ENCODE data around the gene C9orf85. TPM values are rescaled to one million over a fixed set of nuclear protein-coding genes. Genes with fewer than 3 reads are reported as not detected.
A peak's percentile ranks its signal among the peaks of the same experiment; 100 is the strongest.

The C9orf85 gene
- total RNA-seq, 2 experiments from 2014 or later = 11.0 to 11.6 TPM

- Mint-ChIP-seq H3K27me3 (no peaks in the 10 kb centered on the region), H3K4me1 (peaks cover 61% of the 10 kb centered on the region), H3K36me3 (ENCODE audit: low read depth) (peaks cover 23% of the 10 kb centered on the region), H3K4me3 (peak overlapping the region; percentile 99), H3K9me3 (no peaks in the 10 kb centered on the region), H3K27ac (peak overlapping the region; percentile 86)
- ChIA-PET POLR2A (no interaction called here), CTCF (interaction anchor here (1.1 to 1.8 kb wide), 3 partner anchors 14 to 122 kb away, joined by 3 to 6 read pairs (median 3); no protein-coding TSS in a partner anchor)
- DNase-seq = peak; percentile 31
Measured at GRCh38 chr9:71909887-71910649, 1.4 kb upstream of the C9orf85 start.

- Mint-ChIP-seq H3K27ac (peak overlapping the region; percentile 97), H3K36me3 (ENCODE audit: low read depth) (peaks cover 19% of the 10 kb centered on the region), H3K4me1 (peaks cover 61% of the 10 kb centered on the region), H3K27me3 (no peaks in the 10 kb centered on the region), H3K9me3 (no peaks in the 10 kb centered on the region), H3K4me3 (peak overlapping the region; percentile 99)
- CTCF ChIA-PET = interaction anchor here (1.1 to 1.8 kb wide), 4 partner anchors 13 to 121 kb away, joined by 3 to 6 read pairs (median 3); no protein-coding TSS in a partner anchor
- no peak for DNase-seq
- POLR2A ChIA-PET = interaction anchor here (0.7 kb wide), 1 partner anchor 15 kb away, joined by 3 read pairs; no protein-coding TSS in a partner anchor
Measured at GRCh38 chr9:71910650-71911060, 784 bp upstream of the C9orf85 start.

- Mint-ChIP-seq H3K4me3 (peak overlapping the region; percentile 99), H3K27ac (peak overlapping the region; percentile 97), H3K36me3 (ENCODE audit: low read depth) (peaks cover 12% of the 10 kb centered on the region), H3K4me1 (peaks cover 62% of the 10 kb centered on the region), H3K27me3 (no peaks in the 10 kb centered on the region), H3K9me3 (no peaks in the 10 kb centered on the region)
- ChIA-PET POLR2A (no interaction called here), CTCF (interaction anchor here (1.1 to 2.1 kb wide), 3 partner anchors 14 to 16 kb away, joined by 3 to 6 read pairs (median 5); no protein-coding TSS in a partner anchor)
- no peak for DNase-seq
Measured at GRCh38 chr9:71911908-71912335, 483 bp downstream of the C9orf85 start.

GRCh38 chr9:71915495-71915894, 4.1 kb downstream of the C9orf85 start:
- DNase-seq = no peak
- Mint-ChIP-seq H3K9me3 (no peaks in the 10 kb centered on the region), H3K36me3 (ENCODE audit: low read depth) (peaks cover 11% of the 10 kb centered on the region), H3K4me3 (no peak overlapping the region), H3K27ac (no peak overlapping the region), H3K4me1 (peaks cover 46% of the 10 kb centered on the region), H3K27me3 (no peaks in the 10 kb centered on the region)
- CTCF ChIA-PET = interaction anchor here (0.6 to 1.3 kb wide), 3 partner anchors 10 to 96 kb away, joined by 3 read pairs; no protein-coding TSS in a partner anchor
- POLR2A ChIA-PET = no interaction called here

- CTCF ChIA-PET = interaction anchor here (0.9 kb wide), 1 partner anchor 10 kb away, joined by 3 read pairs; no protein-coding TSS in a partner anchor
Measured at GRCh38 chr9:71916834-71917534, 5.5 kb downstream of the C9orf85 start.

GRCh38 chr9:71918419-71918818, 7.0 kb downstream of the C9orf85 start:
- POLR2A ChIA-PET = no interaction called here
- H3K4me3 Mint-ChIP-seq = no peak overlapping the region
- CTCF ChIA-PET = no interaction called here
- no peak overlapping the region for H3K27ac Mint-ChIP-seq
- DNase-seq = no peak
- H3K36me3 Mint-ChIP-seq (ENCODE audit: low read depth) = peaks cover 14% of the 10 kb centered on the region
- H3K27me3 Mint-ChIP-seq = no peaks in the 10 kb centered on the region
- peaks cover 29% of the 10 kb centered on the region for H3K4me1 Mint-ChIP-seq
- no peaks in the 10 kb centered on the region for H3K9me3 Mint-ChIP-seq

More at GRCh38 chr9:71916834-71917534, 5.5 kb downstream of the C9orf85 start:
- peaks cover 8% of the 10 kb centered on the region for H3K36me3 Mint-ChIP-seq (ENCODE audit: low read depth)
- DNase-seq = no peak
- no peaks in the 10 kb centered on the region for H3K27me3 Mint-ChIP-seq
- peaks cover 43% of the 10 kb centered on the region for H3K4me1 Mint-ChIP-seq
- no peak overlapping the region for H3K27ac Mint-ChIP-seq
- H3K9me3 Mint-ChIP-seq = no peaks in the 10 kb centered on the region
- no peak overlapping the region for H3K4me3 Mint-ChIP-seq
- POLR2A ChIA-PET = interaction anchor here (0.6 kb wide), 1 partner anchor 693 kb away, joined by 3 read pairs; no protein-coding TSS in a partner anchor

GRCh38 chr9:71920456-71921189, 9.2 kb downstream of the C9orf85 start:
- Mint-ChIP-seq H3K36me3 (ENCODE audit: low read depth) (peaks cover 16% of the 10 kb centered on the region), H3K27ac (no peak overlapping the region), H3K9me3 (no peaks in the 10 kb centered on the region), H3K27me3 (no peaks in the 10 kb centered on the region), H3K4me1 (peaks cover 15% of the 10 kb centered on the region), H3K4me3 (no peak overlapping the region)
- ChIA-PET CTCF (interaction anchor here (0.8 to 1.1 kb wide), 2 partner anchors 16 to 17 kb away, joined by 3 read pairs; no protein-coding TSS in a partner anchor), POLR2A (no interaction called here)
- no peak for DNase-seq

GRCh38 chr9:71921190-71921814, 9.9 kb downstream of the C9orf85 start:
- Mint-ChIP-seq H3K27ac (no peak overlapping the region), H3K27me3 (no peaks in the 10 kb centered on the region), H3K4me1 (peaks cover 12% of the 10 kb centered on the region), H3K9me3 (no peaks in the 10 kb centered on the region), H3K36me3 (ENCODE audit: low read depth) (peaks cover 16% of the 10 kb centered on the region), H3K4me3 (no peak overlapping the region)
- CTCF ChIA-PET = interaction anchor here (0.8 kb wide), 1 partner anchor 16 kb away, joined by 3 read pairs; no protein-coding TSS in a partner anchor
- no peak for DNase-seq
- POLR2A ChIA-PET = no interaction called here

- no peaks in the 10 kb centered on the region for H3K9me3 Mint-ChIP-seq
- ChIA-PET POLR2A (no interaction called here), CTCF (interaction anchor here (0.6 to 1.0 kb wide), 2 partner anchors 11 to 128 kb away, joined by 3 read pairs; no protein-coding TSS in a partner anchor)
- H3K27ac Mint-ChIP-seq = no peak overlapping the region
- H3K27me3 Mint-ChIP-seq = no peaks in the 10 kb centered on the region
- no peak for DNase-seq
- H3K36me3 Mint-ChIP-seq (ENCODE audit: low read depth) = peaks cover 10% of the 10 kb centered on the region
- no peak overlapping the region for H3K4me3 Mint-ChIP-seq
- H3K4me1 Mint-ChIP-seq = peaks cover 3% of the 10 kb centered on the region
Measured at GRCh38 chr9:71924576-71924975, 13.1 kb downstream of the C9orf85 start.

GRCh38 chr9:71925834-71926233, 14.4 kb downstream of the C9orf85 start:
- Mint-ChIP-seq H3K4me1 (peaks cover under 1% of the 10 kb centered on the region), H3K9me3 (no peaks in the 10 kb centered on the region), H3K27ac (no peak overlapping the region), H3K27me3 (no peaks in the 10 kb centered on the region), H3K4me3 (no peak overlapping the region), H3K36me3 (ENCODE audit: low read depth) (peaks cover 10% of the 10 kb centered on the region)
- ChIA-PET CTCF (interaction anchor here (0.8 to 1.4 kb wide), 3 partner anchors 10 to 139 kb away, joined by 3 to 4 read pairs (median 3); no protein-coding TSS in a partner anchor), POLR2A (interaction anchor here (0.9 kb wide), 1 partner anchor 15 kb away, joined by 3 read pairs; the partner anchor contains the start of genes ABHD17B and C9orf85)
- DNase-seq = no peak

GRCh38 chr9:71928376-71928775, 16.9 kb downstream of the C9orf85 start:
- ChIA-PET POLR2A (no interaction called here), CTCF (interaction anchor here (0.7 kb wide), 1 partner anchor 65 kb away, joined by 3 read pairs; no protein-coding TSS in a partner anchor)
- no peak for DNase-seq
- Mint-ChIP-seq H3K4me3 (no peak overlapping the region), H3K4me1 (no peaks in the 10 kb centered on the region), H3K27me3 (no peaks in the 10 kb centered on the region), H3K9me3 (no peaks in the 10 kb centered on the region), H3K36me3 (ENCODE audit: low read depth) (peaks cover 14% of the 10 kb centered on the region), H3K27ac (no peak overlapping the region)

- H3K27me3 Mint-ChIP-seq = no peaks in the 10 kb centered on the region
Measured at GRCh38 chr9:71928806-71929205, 17.4 kb downstream of the C9orf85 start.

More at GRCh38 chr9:71928806-71929205, 17.4 kb downstream of the C9orf85 start:
- Mint-ChIP-seq H3K27ac (no peak overlapping the region), H3K4me1 (no peaks in the 10 kb centered on the region), H3K9me3 (no peaks in the 10 kb centered on the region), H3K4me3 (no peak overlapping the region), H3K36me3 (ENCODE audit: low read depth) (peaks cover 12% of the 10 kb centered on the region)
- DNase-seq = no peak
- ChIA-PET CTCF (no interaction called here), POLR2A (no interaction called here)

All from activated CD4-positive, alpha-beta T cell treated with anti-CD3 and anti-CD28 coated beads, Interleukin-2, amount 10 ng/mL, durations not matched to agents 7 days and 5 days (primary cell).